Measurements from ENCODE around the gene HCFC1R1.
"Not testable (repeated sequence)": the region's sequence is repeated elsewhere in the genome, so short reads cannot be mapped to it uniquely, and the experiment has no call there.

The HCFC1R1 gene

DNA sequence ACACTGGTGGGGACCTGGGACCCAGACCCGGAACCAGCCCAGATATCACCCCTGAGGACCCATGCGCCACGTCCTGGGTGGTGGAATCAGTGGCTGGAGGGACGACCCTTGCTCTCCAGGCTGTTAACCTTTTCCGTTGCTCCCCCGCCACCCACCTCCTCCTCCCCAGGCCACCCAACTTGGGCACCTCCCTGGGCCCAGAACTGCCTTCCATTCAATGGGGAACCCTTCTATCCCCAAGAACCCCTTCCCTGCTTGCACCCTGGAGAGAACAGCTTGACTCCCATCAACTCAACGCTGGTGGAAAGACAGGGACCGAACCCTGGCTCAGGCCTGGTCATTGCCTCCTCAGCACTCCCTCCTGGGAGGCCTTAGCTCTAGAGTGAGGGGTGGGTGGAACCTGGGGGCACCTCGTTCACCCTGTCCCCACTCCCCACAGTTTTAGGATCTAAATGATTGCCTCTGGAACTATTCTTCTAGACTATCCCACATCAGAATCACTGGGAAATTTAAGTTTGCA is 36.0 kb upstream of the HCFC1R1 start:
- TF ChIP-seq, protein P1, sequence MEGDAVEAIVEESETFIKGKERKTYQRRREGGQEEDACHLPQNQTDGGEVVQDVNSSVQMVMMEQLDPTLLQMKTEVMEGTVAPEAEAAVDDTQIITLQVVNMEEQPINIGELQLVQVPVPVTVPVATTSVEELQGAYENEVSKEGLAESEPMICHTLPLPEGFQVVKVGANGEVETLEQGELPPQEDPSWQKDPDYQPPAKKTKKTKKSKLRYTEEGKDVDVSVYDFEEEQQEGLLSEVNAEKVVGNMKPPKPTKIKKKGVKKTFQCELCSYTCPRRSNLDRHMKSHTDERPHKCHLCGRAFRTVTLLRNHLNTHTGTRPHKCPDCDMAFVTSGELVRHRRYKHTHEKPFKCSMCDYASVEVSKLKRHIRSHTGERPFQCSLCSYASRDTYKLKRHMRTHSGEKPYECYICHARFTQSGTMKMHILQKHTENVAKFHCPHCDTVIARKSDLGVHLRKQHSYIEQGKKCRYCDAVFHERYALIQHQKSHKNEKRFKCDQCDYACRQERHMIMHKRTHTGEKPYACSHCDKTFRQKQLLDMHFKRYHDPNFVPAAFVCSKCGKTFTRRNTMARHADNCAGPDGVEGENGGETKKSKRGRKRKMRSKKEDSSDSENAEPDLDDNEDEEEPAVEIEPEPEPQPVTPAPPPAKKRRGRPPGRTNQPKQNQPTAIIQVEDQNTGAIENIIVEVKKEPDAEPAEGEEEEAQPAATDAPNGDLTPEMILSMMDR (conservative IDR thresholded peaks at IDR 0.05; ENCODE audit: low read depth, low read length) = no peak
- DNase-seq (ENCODE audit: low read depth) = no peak
- peak overlapping the region; percentile 47 for H3K4me3 ChIP-seq (ENCODE audit: low read length)

- peak overlapping the region; percentile 69 for H3K4me3 ChIP-seq (ENCODE audit: low read length)
- TF ChIP-seq, protein P1 (conservative IDR thresholded peaks at IDR 0.05; ENCODE audit: low read depth, low read length) = peak; percentile 54
- DNase-seq (ENCODE audit: low read depth) = peak; percentile 24
Observed at GRCh38 chr16:3059041-3059722, 35.4 kb upstream of the HCFC1R1 start.

GRCh38 chr16:3058139-3059030 is 34.6 kb upstream of the HCFC1R1 start:
- peak overlapping the region; percentile 69 for H3K4me3 ChIP-seq (ENCODE audit: low read length)
- DNase-seq (ENCODE audit: low read depth) = no peak
- TF ChIP-seq, protein P1 (conservative IDR thresholded peaks at IDR 0.05; ENCODE audit: low read depth, low read length) = peak; percentile 13

- no peak for DNase-seq (ENCODE audit: low read depth)
- TF ChIP-seq, protein P1 (conservative IDR thresholded peaks at IDR 0.05; ENCODE audit: low read depth, low read length) = no peak
- no peak overlapping the region for H3K4me3 ChIP-seq (ENCODE audit: low read length)
Observed at GRCh38 chr16:3057181-3058138, 33.7 kb upstream of the HCFC1R1 start.

GRCh38 chr16:3056336-3057180 is 32.8 kb upstream of the HCFC1R1 start:
- DNase-seq (ENCODE audit: low read depth) = no peak
- no peak overlapping the region for H3K4me3 ChIP-seq (ENCODE audit: low read length)
- TF ChIP-seq, protein P1 (conservative IDR thresholded peaks at IDR 0.05; ENCODE audit: low read depth, low read length) = no peak

GRCh38 chr16:3055734-3056115 is 32.0 kb upstream of the HCFC1R1 start:
- not testable (repeated sequence) for H3K4me3 ChIP-seq (ENCODE audit: low read length); DNase-seq (ENCODE audit: low read depth)
